ENCODE results near the gene PPP6R2.
"Not testable (repeated sequence)": the region's sequence is repeated elsewhere in the genome, so short reads cannot be mapped to it uniquely, and the experiment has no call there.

PPP6R2 gene

GRCh38 chr22:50432877-50433510, 89.9 kb downstream of the PPP6R2 start:
- DNase-seq, result not testable (repeated sequence)

GRCh38 chr22:50434849-50435248, 91.7 kb downstream of the PPP6R2 start:
- DNase-seq, result no peak

- DNase-seq, result no peak
Observed at GRCh38 chr22:50435291-50436014, 92.3 kb downstream of the PPP6R2 start.

GRCh38 chr22:50436015-50436830, 93.1 kb downstream of the PPP6R2 start:
- DNase-seq, result no peak

GRCh38 chr22:50436841-50437341, 93.8 kb downstream of the PPP6R2 start:
- DNase-seq, result no peak

GRCh38 chr22:50437511-50438304, 94.6 kb downstream of the PPP6R2 start:
- no peak for DNase-seq

GRCh38 chr22:50438305-50439275, 95.5 kb downstream of the PPP6R2 start:
- no peak for DNase-seq

- DNase-seq, result no peak
Observed at GRCh38 chr22:50439314-50439870, 96.3 kb downstream of the PPP6R2 start.

- DNase-seq, result no peak
Observed at GRCh38 chr22:50439871-50440331, 96.8 kb downstream of the PPP6R2 start.

- no peak for DNase-seq
Observed at GRCh38 chr22:50440544-50441249, 97.6 kb downstream of the PPP6R2 start.

GRCh38 chr22:50441428-50441993, 98.4 kb downstream of the PPP6R2 start:
- DNase-seq, result no peak

GRCh38 chr22:50443197-50443596, 100.1 kb downstream of the PPP6R2 start:
- DNase-seq, result no peak

- DNase-seq, result no peak
Observed at GRCh38 chr22:50443801-50444625, 100.9 kb downstream of the PPP6R2 start.

- DNase-seq, result no peak
Observed at GRCh38 chr22:50444663-50445062, 101.5 kb downstream of the PPP6R2 start.

GRCh38 chr22:50445071-50445879, 102.1 kb downstream of the PPP6R2 start:
- DNase-seq, result peak in 2 of 5 experiments; percentile 25 to 66

- no peak for DNase-seq
Observed at GRCh38 chr22:50445880-50446707, 103.0 kb downstream of the PPP6R2 start.
